ENCODE measurements around the gene CLRN1.

Gene CLRN1

GRCh38 chr3:150984066-150984465 is 11.5 kb upstream of the CLRN1 start:
- TF ChIP-seq EZH2phosphoT487 (conservative IDR thresholded peaks at IDR 0.05; ENCODE audit: low read length) = no peak
- TF ChIP-seq, protein P1, sequence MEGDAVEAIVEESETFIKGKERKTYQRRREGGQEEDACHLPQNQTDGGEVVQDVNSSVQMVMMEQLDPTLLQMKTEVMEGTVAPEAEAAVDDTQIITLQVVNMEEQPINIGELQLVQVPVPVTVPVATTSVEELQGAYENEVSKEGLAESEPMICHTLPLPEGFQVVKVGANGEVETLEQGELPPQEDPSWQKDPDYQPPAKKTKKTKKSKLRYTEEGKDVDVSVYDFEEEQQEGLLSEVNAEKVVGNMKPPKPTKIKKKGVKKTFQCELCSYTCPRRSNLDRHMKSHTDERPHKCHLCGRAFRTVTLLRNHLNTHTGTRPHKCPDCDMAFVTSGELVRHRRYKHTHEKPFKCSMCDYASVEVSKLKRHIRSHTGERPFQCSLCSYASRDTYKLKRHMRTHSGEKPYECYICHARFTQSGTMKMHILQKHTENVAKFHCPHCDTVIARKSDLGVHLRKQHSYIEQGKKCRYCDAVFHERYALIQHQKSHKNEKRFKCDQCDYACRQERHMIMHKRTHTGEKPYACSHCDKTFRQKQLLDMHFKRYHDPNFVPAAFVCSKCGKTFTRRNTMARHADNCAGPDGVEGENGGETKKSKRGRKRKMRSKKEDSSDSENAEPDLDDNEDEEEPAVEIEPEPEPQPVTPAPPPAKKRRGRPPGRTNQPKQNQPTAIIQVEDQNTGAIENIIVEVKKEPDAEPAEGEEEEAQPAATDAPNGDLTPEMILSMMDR (IDR thresholded peaks at IDR 0.05; ENCODE audit: insufficient read depth, low read length, poor library complexity, severe bottlenecking) = no peak
- Histone ChIP-seq H3F3A (ENCODE audit: insufficient read depth) (0 out of 2 replicates have a peak, but pooled peaks cover 2% of the 10 kb centered on the region), H3K27ac (ENCODE audit: low read depth, low read length) (no peak overlapping the region), H2AFZ (ENCODE audit: low read depth, low read length, severe bottlenecking) (no peak overlapping the region), H3K9me3 (ENCODE audit: insufficient read depth, low read length) (no peaks in the 10 kb centered on the region), H3K4me2 (ENCODE audit: low read depth, low read length, poor library complexity, severe bottlenecking) (no peak overlapping the region), H3K9ac (ENCODE audit: low read length) (no peak overlapping the region), H3K4me3 (ENCODE audit: insufficient read depth, low read length, poor library complexity, severe bottlenecking) (no peak overlapping the region), H3K36me3 (ENCODE audit: low read length) (no peaks in the 10 kb centered on the region), H3K27me3 (ENCODE audit: low read length) (no peaks in the 10 kb centered on the region), H3K79me2 (ENCODE audit: insufficient read depth, low read length) (no peaks in the 10 kb centered on the region), H3K9me2 (replicated peaks; ENCODE audit: insufficient read depth, low read length) (no peaks in the 10 kb centered on the region), H4K20me1 (ENCODE audit: low read depth, low read length) (no peaks in the 10 kb centered on the region)

- no peak overlapping the region for H3K27ac ChIP-seq (ENCODE audit: low read depth, low read length)
- no peak overlapping the region for H3K4me3 ChIP-seq (ENCODE audit: insufficient read depth, low read length, poor library complexity, severe bottlenecking)
- H3K9me2 ChIP-seq (replicated peaks; ENCODE audit: insufficient read depth, low read length) = no peaks in the 10 kb centered on the region
- H3K9ac ChIP-seq (ENCODE audit: low read length) = no peak overlapping the region
- H3K36me3 ChIP-seq (ENCODE audit: low read length) = no peaks in the 10 kb centered on the region
- no peaks in the 10 kb centered on the region for H4K20me1 ChIP-seq (ENCODE audit: low read depth, low read length)
- H3K79me2 ChIP-seq (ENCODE audit: insufficient read depth, low read length) = no peaks in the 10 kb centered on the region
- no peak overlapping the region for H2AFZ ChIP-seq (ENCODE audit: low read depth, low read length, severe bottlenecking)
- no peak for TF ChIP-seq EZH2phosphoT487 (conservative IDR thresholded peaks at IDR 0.05; ENCODE audit: low read length)
- TF ChIP-seq, protein P1 (IDR thresholded peaks at IDR 0.05; ENCODE audit: insufficient read depth, low read length, poor library complexity, severe bottlenecking) = no peak
- H3K27me3 ChIP-seq (ENCODE audit: low read length) = no peaks in the 10 kb centered on the region
- no peaks in the 10 kb centered on the region for H3K9me3 ChIP-seq (ENCODE audit: insufficient read depth, low read length)
- no peak overlapping the region for H3K4me2 ChIP-seq (ENCODE audit: low read depth, low read length, poor library complexity, severe bottlenecking)
- H3F3A ChIP-seq (ENCODE audit: insufficient read depth) = no peaks in the 10 kb centered on the region
Measured at GRCh38 chr3:150978566-150979148, 6.1 kb upstream of the CLRN1 start.

DNA sequence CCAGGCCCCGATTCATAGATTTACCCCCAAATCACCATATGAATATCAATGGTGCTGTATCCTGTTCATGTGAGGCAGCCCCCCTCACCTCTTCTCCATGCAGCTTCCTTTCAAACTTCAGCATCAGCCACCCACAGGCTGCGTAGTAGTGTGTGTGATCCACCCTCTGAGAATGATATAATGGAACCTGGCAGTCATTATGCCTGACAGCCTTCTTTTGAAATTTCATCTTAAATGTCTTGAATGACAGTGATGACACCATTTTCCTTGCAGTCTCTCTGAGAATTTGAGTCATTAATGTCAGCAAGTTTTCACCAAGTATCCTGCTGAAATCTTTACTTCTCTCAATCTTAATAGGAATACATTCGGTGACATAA is 3.5 kb upstream of the CLRN1 start:
- no peaks in the 10 kb centered on the region for H3K9me3 ChIP-seq (ENCODE audit: insufficient read depth, low read length)
- H3K4me2 ChIP-seq (ENCODE audit: low read depth, low read length, poor library complexity, severe bottlenecking) = no peak overlapping the region
- no peak overlapping the region for H3K27ac ChIP-seq (ENCODE audit: low read depth, low read length)
- no peak overlapping the region for H2AFZ ChIP-seq (ENCODE audit: low read depth, low read length, severe bottlenecking)
- no peaks in the 10 kb centered on the region for H3K9me2 ChIP-seq (replicated peaks; ENCODE audit: insufficient read depth, low read length)
- no peaks in the 10 kb centered on the region for H3K27me3 ChIP-seq (ENCODE audit: low read length)
- H3K9ac ChIP-seq (ENCODE audit: low read length) = no peak overlapping the region
- no peaks in the 10 kb centered on the region for H4K20me1 ChIP-seq (ENCODE audit: low read depth, low read length)
- no peak for TF ChIP-seq EZH2phosphoT487 (conservative IDR thresholded peaks at IDR 0.05; ENCODE audit: low read length)
- TF ChIP-seq, protein P1 (IDR thresholded peaks at IDR 0.05; ENCODE audit: insufficient read depth, low read length, poor library complexity, severe bottlenecking) = no peak
- no peaks in the 10 kb centered on the region for H3K79me2 ChIP-seq (ENCODE audit: insufficient read depth, low read length)
- H3K36me3 ChIP-seq (ENCODE audit: low read length) = no peaks in the 10 kb centered on the region
- no peak overlapping the region for H3K4me3 ChIP-seq (ENCODE audit: insufficient read depth, low read length, poor library complexity, severe bottlenecking)
- no peaks in the 10 kb centered on the region for H3F3A ChIP-seq (ENCODE audit: insufficient read depth)

Data from SU-DHL-6 (cell line).